ENCODE results near the gene TPBGL.
A peak's percentile ranks its signal among the peaks of the same experiment; 100 is the strongest.

TPBGL gene

GRCh38 chr11:75212411-75212810 is 28.2 kb upstream of the TPBGL start:
- DNase-seq = no peak

GRCh38 chr11:75214411-75214821 is 26.2 kb upstream of the TPBGL start:
- peak; percentile 67 for DNase-seq

- DNase-seq = no peak
These were observed 25.7 kb upstream of the TPBGL start for GRCh38 chr11:75214843-75215242.

GRCh38 chr11:75219869-75220268 is 20.7 kb upstream of the TPBGL start:
- no peak for DNase-seq

- DNase-seq = no peak
These were observed 16.5 kb upstream of the TPBGL start for GRCh38 chr11:75223954-75224643.

GRCh38 chr11:75225794-75226193 is 14.8 kb upstream of the TPBGL start:
- no peak for DNase-seq

GRCh38 chr11:75229466-75229865 is 11.1 kb upstream of the TPBGL start:
- DNase-seq = no peak

- DNase-seq = no peak
These were observed 10.0 kb upstream of the TPBGL start for GRCh38 chr11:75230621-75231020.

- DNase-seq = peak; percentile 27
These were observed 6.8 kb upstream of the TPBGL start for GRCh38 chr11:75233754-75234172.

GRCh38 chr11:75236062-75236461 is 4.5 kb upstream of the TPBGL start:
- no peak for DNase-seq

GRCh38 chr11:75237050-75237449 is 3.5 kb upstream of the TPBGL start:
- no peak for DNase-seq

- no peak for DNase-seq
These were observed 1.8 kb upstream of the TPBGL start for GRCh38 chr11:75238595-75239440.

- DNase-seq = no peak
These were observed 863 bp upstream of the TPBGL start for GRCh38 chr11:75239531-75240290.

- peak; percentile 90 for DNase-seq
These were observed 697 bp downstream of the TPBGL start for GRCh38 chr11:75241036-75241905.

GRCh38 chr11:75241906-75242644 is 1.5 kb downstream of the TPBGL start:
- DNase-seq = no peak

GRCh38 chr11:75242722-75243600 is 2.4 kb downstream of the TPBGL start:
- DNase-seq = no peak

- DNase-seq = no peak
These were observed 3.7 kb downstream of the TPBGL start for GRCh38 chr11:75244052-75244814.

GRCh38 chr11:75245356-75246005 is 4.9 kb downstream of the TPBGL start:
- DNase-seq = no peak

GRCh38 chr11:75246006-75246670 is 5.6 kb downstream of the TPBGL start:
- no peak for DNase-seq
